Measurements from ENCODE around the gene PTP4A2. TPM values are rescaled to one million over a fixed set of nuclear protein-coding genes. Genes with fewer than 3 reads are reported as not detected.
A peak's percentile ranks its signal among the peaks of the same experiment; 100 is the strongest.

Gene PTP4A2
- total and polyA plus RNA-seq, 2 donors (not counting 1 experiment from before 2014, with no cell fraction given): 78.2 to 193 TPM

DNA sequence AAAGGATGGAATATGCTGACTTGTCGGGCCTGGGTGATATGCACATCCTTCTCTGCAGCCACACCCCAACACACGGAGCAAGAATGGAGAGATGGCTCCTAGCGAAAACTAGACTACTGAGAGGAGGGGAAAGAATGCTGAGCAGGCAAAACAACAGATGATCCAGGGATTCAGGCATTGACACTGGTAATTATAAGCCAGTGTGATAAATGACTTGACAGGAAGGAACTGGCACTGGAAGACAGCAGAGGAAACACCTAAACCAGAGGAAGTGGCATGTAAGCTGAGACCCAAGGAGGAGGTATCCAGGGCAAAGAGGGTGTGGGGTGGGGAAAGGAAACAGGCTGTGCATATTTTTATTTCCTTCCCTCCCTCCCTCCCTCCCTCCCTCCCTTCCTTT, 43.8 kb upstream of the PTP4A2 start:
- no peaks in the 10 kb centered on the region for H3K27me3 ChIP-seq (replicated peaks in 1 of 4; ENCODE audit: control extremely low read depth in 1 of 4, control insufficient read depth in 3 of 4, insufficient read depth in 4 of 4, low read length in 3 of 4)
- ATAC-seq (ENCODE audit: low read depth): no peak
- H3K4me2 ChIP-seq (replicated peaks; ENCODE audit: low read depth, low read length, poor library complexity, severe bottlenecking): peak overlapping the region; percentile 57
- TF ChIP-seq, protein P1, sequence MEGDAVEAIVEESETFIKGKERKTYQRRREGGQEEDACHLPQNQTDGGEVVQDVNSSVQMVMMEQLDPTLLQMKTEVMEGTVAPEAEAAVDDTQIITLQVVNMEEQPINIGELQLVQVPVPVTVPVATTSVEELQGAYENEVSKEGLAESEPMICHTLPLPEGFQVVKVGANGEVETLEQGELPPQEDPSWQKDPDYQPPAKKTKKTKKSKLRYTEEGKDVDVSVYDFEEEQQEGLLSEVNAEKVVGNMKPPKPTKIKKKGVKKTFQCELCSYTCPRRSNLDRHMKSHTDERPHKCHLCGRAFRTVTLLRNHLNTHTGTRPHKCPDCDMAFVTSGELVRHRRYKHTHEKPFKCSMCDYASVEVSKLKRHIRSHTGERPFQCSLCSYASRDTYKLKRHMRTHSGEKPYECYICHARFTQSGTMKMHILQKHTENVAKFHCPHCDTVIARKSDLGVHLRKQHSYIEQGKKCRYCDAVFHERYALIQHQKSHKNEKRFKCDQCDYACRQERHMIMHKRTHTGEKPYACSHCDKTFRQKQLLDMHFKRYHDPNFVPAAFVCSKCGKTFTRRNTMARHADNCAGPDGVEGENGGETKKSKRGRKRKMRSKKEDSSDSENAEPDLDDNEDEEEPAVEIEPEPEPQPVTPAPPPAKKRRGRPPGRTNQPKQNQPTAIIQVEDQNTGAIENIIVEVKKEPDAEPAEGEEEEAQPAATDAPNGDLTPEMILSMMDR (IDR thresholded peaks at IDR 0.05): no peak
- no peak for TF ChIP-seq EZH2 (IDR thresholded peaks at IDR 0.05; ENCODE audit: borderline replicate concordance, insufficient read depth, low read depth, low read length, poor library complexity, severe bottlenecking)
- H3K36me3 ChIP-seq (replicated peaks in 1 of 2; ENCODE audit: control extremely low read depth in 1 of 2, control insufficient read depth in 1 of 2, extremely low read depth in 1 of 2, insufficient read depth in 2 of 2, low read length in 1 of 2): no peaks in the 10 kb centered on the region
- H3K9me3 Mint-ChIP-seq (ENCODE audit: insufficient read depth): no peaks in the 10 kb centered on the region
- H3K4me3 Mint-ChIP-seq: peak overlapping the region; percentile 61
- WGBS (ENCODE audit: insufficient coverage): 40% methylated on average over 1 of the region's 3 CpGs
- peaks cover 45 to 47% of the 10 kb centered on the region in 2 donors for H3K4me1 ChIP-seq (ENCODE audit: control insufficient read depth in 2 of 2, insufficient read depth in 2 of 2, low read length in 2 of 2)
- peaks cover 46% of the 10 kb centered on the region for H3K4me1 Mint-ChIP-seq
- no peak overlapping the region for H2AFZ ChIP-seq (ENCODE audit: insufficient read depth, low read depth, low read length, poor library complexity, severe bottlenecking)
- no peaks in the 10 kb centered on the region for H4K20me1 ChIP-seq (ENCODE audit: control insufficient read depth, insufficient read depth, low read length, poor library complexity, severe bottlenecking)
- ChIA-PET CTCF (interaction anchor here (0.7 to 1.2 kb wide), 5 partner anchors 18 to 331 kb away, joined by 3 to 5 read pairs (median 3); no protein-coding TSS in a partner anchor), POLR2A (interaction anchor here (0.5 to 0.6 kb wide), 2 partner anchors 86 to 837 kb away, joined by 4 to 5 read pairs; no protein-coding TSS in a partner anchor)
- no peak overlapping the region for H3K4me3 ChIP-seq (ENCODE audit: control extremely low read depth in 1 of 5, extremely low read depth in 1 of 5, insufficient read depth in 1 of 5, low read depth in 2 of 5, low read length in 4 of 5)
- H3K27me3 Mint-ChIP-seq: no peaks in the 10 kb centered on the region
- peak overlapping the region; percentile 62 for H3K27ac Mint-ChIP-seq
- no peaks in the 10 kb centered on the region for H3K79me2 ChIP-seq (ENCODE audit: control insufficient read depth, insufficient read depth, low read length)
- H3K9me3 ChIP-seq (ENCODE audit: control extremely low read depth in 1 of 3, control insufficient read depth in 2 of 3, insufficient read depth in 1 of 3, low read length in 2 of 3): no peaks in the 10 kb centered on the region
- DNase-seq: no peak
- H3K9ac ChIP-seq (ENCODE audit: low read length): peak overlapping the region; percentile 2
- intact Hi-C loops (cut with micrococcal nuclease): no loop called here
- peak overlapping the region; percentile 11 to 68 for H3K27ac ChIP-seq (ENCODE audit: low read length in 2 of 2)

DNA sequence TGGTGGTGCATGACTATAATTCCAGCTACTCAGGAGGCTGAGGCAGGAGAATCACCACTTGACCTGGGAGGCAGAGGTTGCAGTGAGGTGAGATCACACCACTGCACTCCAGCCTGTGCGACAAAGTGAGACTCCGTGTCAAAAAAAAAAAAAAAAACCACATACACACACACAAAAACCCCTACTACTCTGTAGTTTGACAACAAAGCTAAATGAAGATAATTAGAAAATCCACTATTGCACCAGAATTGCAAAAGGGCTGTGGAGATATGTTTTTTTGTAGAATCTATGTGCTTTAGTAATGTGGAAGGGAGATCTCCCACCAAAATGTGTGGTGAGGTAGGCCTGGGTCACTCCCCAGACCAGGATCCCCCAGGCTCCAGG, 43.3 kb upstream of the PTP4A2 start:
- WGBS (ENCODE audit: insufficient coverage): no CpG with 5 or more reads among the region's 2 CpGs
- TF ChIP-seq, protein P1 (IDR thresholded peaks at IDR 0.05): no peak
- no peak for TF ChIP-seq EZH2 (IDR thresholded peaks at IDR 0.05; ENCODE audit: borderline replicate concordance, insufficient read depth, low read depth, low read length, poor library complexity, severe bottlenecking)

More for the DNA sequence above, 43.3 kb upstream of the PTP4A2 start:
- no peak for DNase-seq
- Histone ChIP-seq H3K27ac (ENCODE audit: low read length in 2 of 2) (peak overlapping the region; percentile 40 to 68), H3K36me3 (replicated peaks in 1 of 2; ENCODE audit: control extremely low read depth in 1 of 2, control insufficient read depth in 1 of 2, extremely low read depth in 1 of 2, insufficient read depth in 2 of 2, low read length in 1 of 2) (no peaks in the 10 kb centered on the region), H4K20me1 (ENCODE audit: control insufficient read depth, insufficient read depth, low read length, poor library complexity, severe bottlenecking) (no peaks in the 10 kb centered on the region), H3K79me2 (ENCODE audit: control insufficient read depth, insufficient read depth, low read length) (no peaks in the 10 kb centered on the region), H3K9me3 (ENCODE audit: control extremely low read depth in 1 of 3, control insufficient read depth in 2 of 3, insufficient read depth in 1 of 3, low read length in 2 of 3) (no peaks in the 10 kb centered on the region), H3K4me1 (ENCODE audit: control insufficient read depth in 2 of 2, insufficient read depth in 2 of 2, low read length in 2 of 2) (peaks cover 45 to 47% of the 10 kb centered on the region in 2 donors), H3K27me3 (replicated peaks in 1 of 4; ENCODE audit: control extremely low read depth in 1 of 4, control insufficient read depth in 3 of 4, insufficient read depth in 4 of 4, low read length in 3 of 4) (no peaks in the 10 kb centered on the region), H2AFZ (ENCODE audit: insufficient read depth, low read depth, low read length, poor library complexity, severe bottlenecking) (no peak overlapping the region), H3K9ac (ENCODE audit: low read length) (peak overlapping the region; percentile 2), H3K4me2 (replicated peaks; ENCODE audit: low read depth, low read length, poor library complexity, severe bottlenecking) (peak overlapping the region; percentile 57), H3K4me3 (ENCODE audit: control extremely low read depth in 1 of 5, extremely low read depth in 1 of 5, insufficient read depth in 1 of 5, low read depth in 2 of 5, low read length in 4 of 5) (no peak overlapping the region)
- Mint-ChIP-seq H3K4me3 (peak overlapping the region; percentile 61), H3K9me3 (ENCODE audit: insufficient read depth) (no peaks in the 10 kb centered on the region), H3K27ac (peak overlapping the region; percentile 62), H3K27me3 (no peaks in the 10 kb centered on the region), H3K4me1 (peaks cover 42% of the 10 kb centered on the region)
- intact Hi-C loops (cut with micrococcal nuclease): no loop called here
- ChIA-PET CTCF (interaction anchor here (0.6 to 1.2 kb wide), 6 partner anchors 18 to 587 kb away, joined by 3 to 5 read pairs (median 3); no protein-coding TSS in a partner anchor), POLR2A (interaction anchor here (0.5 to 0.7 kb wide), 2 partner anchors 37 to 86 kb away, joined by 4 to 8 read pairs; no protein-coding TSS in a partner anchor)
- no peak for ATAC-seq (ENCODE audit: low read depth)
